Trophoblast cell (in vitro differentiated cells and primary cell): ENCODE data around the gene FAM217A.
A peak's percentile ranks its signal among the peaks of the same experiment; 100 is the strongest.

Source experiments
- DNase-seq, 2 donors: peaks; one replicate each; pipeline ENCODE4 v3.0.0-alpha.2; 2016
- H2AFZ ChIP-seq: 2 replicates; pipeline ENCODE4 v1.6.1; 2013; ENCODE audit warnings: low read length, moderate library complexity, mild to moderate bottlenecking; ENCODE audit not compliant: insufficient read depth, poor library complexity
- H2AK5ac ChIP-seq: 2 replicates; pipeline ENCODE4 v1.6.1; 2013; ENCODE audit warnings: mild to moderate bottlenecking, low read length
- H2BK120ac ChIP-seq: 2 replicates; pipeline ENCODE4 v1.6.1; 2013; ENCODE audit warnings: low read length, mild to moderate bottlenecking, moderate library complexity; ENCODE audit not compliant: insufficient read depth, poor library complexity
- H2BK12ac ChIP-seq: 2 replicates; pipeline ENCODE4 v1.6.1; 2013; ENCODE audit warnings: mild to moderate bottlenecking, low read length, moderate library complexity
- H2BK5ac ChIP-seq: 2 replicates; pipeline ENCODE4 v1.6.1; 2013; ENCODE audit warnings: low read length, low read depth, moderate library complexity, mild to moderate bottlenecking; ENCODE audit not compliant: poor library complexity
- H3K14ac ChIP-seq: 2 replicates; pipeline ENCODE4 v1.6.1; 2013; ENCODE audit warnings: mild to moderate bottlenecking, low read length
- H3K18ac ChIP-seq: 2 replicates; pipeline ENCODE4 v1.6.1; 2013; ENCODE audit warnings: mild to moderate bottlenecking, low read length
- H3K23ac ChIP-seq: 2 replicates; pipeline ENCODE4 v1.6.1; 2013; ENCODE audit warnings: low read length
- H3K27ac ChIP-seq: 2 replicates; pipeline ENCODE4 v1.5.1; 2013; ENCODE audit warnings: low read depth, mild to moderate bottlenecking, inconsistent platforms, low read length, moderate library complexity
- H3K27me3 ChIP-seq: 2 replicates; pipeline ENCODE4 v1.6.1; 2013; ENCODE audit warnings: inconsistent platforms, mild to moderate bottlenecking, low read length, moderate library complexity; ENCODE audit not compliant: insufficient read depth
- H3K36me3 ChIP-seq, 2 experiments: 1 replicate in 1 of 2; 2 replicates in 1 of 2; pipeline ENCODE4 v1.6.1; 2013; ENCODE audit warnings: low read length in 2 of 2, mild to moderate bottlenecking in 2 of 2, moderate library complexity in 1 of 2; ENCODE audit not compliant: insufficient read depth in 2 of 2, control insufficient read depth in 1 of 2
- H3K4ac ChIP-seq: 2 replicates; pipeline ENCODE4 v1.6.1; 2013; ENCODE audit warnings: low read depth, mild to moderate bottlenecking, low read length, moderate library complexity
- H3K4me1 ChIP-seq, 2 experiments: 1 replicate in 1 of 2; 2 replicates in 1 of 2; pipeline ENCODE4 v1.6.1; 2013; ENCODE audit warnings: low read length in 2 of 2, mild to moderate bottlenecking in 2 of 2, moderate library complexity in 1 of 2; ENCODE audit not compliant: insufficient read depth in 2 of 2, control insufficient read depth in 1 of 2
- H3K4me2 ChIP-seq: 2 replicates; pipeline ENCODE4 v1.6.1; 2013; ENCODE audit warnings: inconsistent platforms, mild to moderate bottlenecking, low read length, moderate library complexity
- H3K4me3 ChIP-seq: 2 replicates; pipeline ENCODE4 v1.5.1; 2013; ENCODE audit warnings: mild to moderate bottlenecking, low read depth, low read length, inconsistent platforms
- H3K79me1 ChIP-seq: one replicate; pipeline ENCODE4 v1.6.1; 2013; ENCODE audit warnings: low read length
- H3K79me2 ChIP-seq: 2 replicates; pipeline ENCODE4 v1.6.1; 2013; ENCODE audit warnings: low read length, mild to moderate bottlenecking; ENCODE audit not compliant: control insufficient read depth, insufficient read depth, poor library complexity
- H3K9ac ChIP-seq: 2 replicates; pipeline ENCODE4 v1.6.1; 2013; ENCODE audit warnings: mild to moderate bottlenecking, low read length
- H3K9me3 ChIP-seq: 2 replicates; pipeline ENCODE4 v1.6.1; 2013; ENCODE audit warnings: low read depth, mild to moderate bottlenecking, control low read depth, inconsistent platforms, low read length; ENCODE audit not compliant: insufficient read depth
- H4K12ac ChIP-seq: 2 replicates; pipeline ENCODE4 v1.6.1; 2013; ENCODE audit warnings: low read depth, mild to moderate bottlenecking, low read length, moderate library complexity
- H4K8ac ChIP-seq: 2 replicates; pipeline ENCODE4 v1.6.1; 2013; ENCODE audit warnings: low read depth, mild to moderate bottlenecking, low read length, moderate library complexity
- H4K91ac ChIP-seq: one replicate; pipeline ENCODE4 v1.6.1; 2013; ENCODE audit warnings: low read depth, mild to moderate bottlenecking, low read length, moderate library complexity
- WGBS: extraction: QIAGEN DNeasy Blood & Tissue Kit; methylation state at CpG from one replicate; pipeline ENCODE4 v1.1.7; 2013; ENCODE audit warnings: missing lambda C conversion rate; ENCODE audit not compliant: insufficient read length, insufficient coverage; ENCODE audit errors: extremely low coverage; 5-methylcytosine and 5-hydroxymethylcytosine counted together

Gene FAM217A

GRCh38 chr6:4025681-4026080 is 53.3 kb downstream of the FAM217A start:
- Histone ChIP-seq H2AK5ac (no peak overlapping the region), H3K9ac (no peak overlapping the region), H4K8ac (no peak overlapping the region), H2BK120ac (no peak overlapping the region), H3K4me3 (no peak overlapping the region), H3K14ac (no peak overlapping the region), H3K4me2 (no peak overlapping the region), H3K9me3 (no peaks in the 10 kb centered on the region), H3K79me2 (peaks cover 19% of the 10 kb centered on the region), H3K18ac (no peak overlapping the region), H4K91ac (no peak overlapping the region), H3K4me1 (peaks cover 0 to 4% of the 10 kb centered on the region in 2 experiments), H2AFZ (no peak overlapping the region), H3K23ac (no peak overlapping the region), H3K27me3 (no peaks in the 10 kb centered on the region), H3K36me3 (peaks cover 0 to 5% of the 10 kb centered on the region in 2 experiments), H3K79me1 (peaks cover 9% of the 10 kb centered on the region), H2BK5ac (no peak overlapping the region), H3K27ac (no peak overlapping the region), H4K12ac (no peak overlapping the region), H2BK12ac (no peak overlapping the region), H3K4ac (no peak overlapping the region)
- WGBS = no CpG with 5 or more reads among the region's 1 CpG
- no peak for DNase-seq

DNA sequence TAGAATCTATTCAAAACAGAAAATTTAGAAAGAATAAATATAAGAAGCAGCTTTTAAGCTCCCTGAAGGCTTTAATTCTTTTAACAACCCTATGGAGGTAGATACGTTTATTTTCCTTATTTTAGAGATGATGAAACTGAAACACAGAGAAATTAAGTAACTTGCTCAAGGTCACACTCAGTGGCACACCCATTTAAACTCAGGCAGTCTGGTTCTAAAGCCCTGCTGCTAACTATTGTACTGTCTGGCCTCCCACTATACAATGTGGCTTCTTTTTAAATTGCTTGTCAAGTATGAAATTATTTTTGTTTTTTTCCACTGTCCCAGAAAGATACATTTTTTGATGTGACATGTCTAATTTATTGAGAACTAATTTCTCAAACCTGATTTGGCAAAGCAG is 55.7 kb downstream of the FAM217A start:
- Histone ChIP-seq H3K27me3 (no peaks in the 10 kb centered on the region), H3K4me1 (peaks cover 0 to 8% of the 10 kb centered on the region in 2 experiments), H3K4ac (peak overlapping the region; percentile 86), H3K14ac (no peak overlapping the region), H3K23ac (no peak overlapping the region), H2BK120ac (no peak overlapping the region), H3K79me2 (peaks cover 19% of the 10 kb centered on the region), H4K8ac (no peak overlapping the region), H3K79me1 (peaks cover 15% of the 10 kb centered on the region), H4K91ac (no peak overlapping the region), H3K9ac (no peak overlapping the region), H3K9me3 (no peaks in the 10 kb centered on the region), H3K18ac (no peak overlapping the region), H2AFZ (no peak overlapping the region), H3K36me3 (peaks cover 0 to 5% of the 10 kb centered on the region in 2 experiments), H2BK12ac (no peak overlapping the region), H2BK5ac (no peak overlapping the region), H4K12ac (no peak overlapping the region), H3K4me3 (no peak overlapping the region), H3K4me2 (no peak overlapping the region), H3K27ac (no peak overlapping the region), H2AK5ac (no peak overlapping the region)
- WGBS = no CpG with 5 or more reads among the region's 1 CpG
- no peak for DNase-seq

GRCh38 chr6:4021854-4022695 is 56.9 kb downstream of the FAM217A start:
- peak overlapping the region; percentile 45 for H2AK5ac ChIP-seq
- no peak overlapping the region for H3K23ac ChIP-seq
- peak overlapping the region; percentile 99 for H3K4ac ChIP-seq
- H4K12ac ChIP-seq = peak overlapping the region; percentile 97
- H3K4me1 ChIP-seq = peaks cover 0 to 8% of the 10 kb centered on the region in 2 experiments
- H3K79me2 ChIP-seq = peaks cover 19% of the 10 kb centered on the region
- peak overlapping the region; percentile 94 for H3K9ac ChIP-seq
- H2AFZ ChIP-seq = peak overlapping the region; percentile 82
- H3K14ac ChIP-seq = peak overlapping the region; percentile 91
- H3K27ac ChIP-seq = peak overlapping the region; percentile 91
- peak overlapping the region; percentile 95 for H4K91ac ChIP-seq
- peak overlapping the region; percentile 96 for H4K8ac ChIP-seq
- H3K79me1 ChIP-seq = peaks cover 20% of the 10 kb centered on the region
- H3K9me3 ChIP-seq = no peaks in the 10 kb centered on the region
- H3K18ac ChIP-seq = peak overlapping the region; percentile 96
- DNase-seq = peak in 1 of 2 donors; percentile 30
- H3K36me3 ChIP-seq = peaks cover 0 to 5% of the 10 kb centered on the region in 2 experiments
- peak overlapping the region; percentile 89 for H2BK5ac ChIP-seq
- no CpG with 5 or more reads among the region's 15 CpGs for WGBS
- peak overlapping the region; percentile 97 for H2BK120ac ChIP-seq
- H2BK12ac ChIP-seq = peak overlapping the region; percentile 17
- H3K4me2 ChIP-seq = peak overlapping the region; percentile 74
- H3K4me3 ChIP-seq = peak overlapping the region; percentile 95
- H3K27me3 ChIP-seq = no peaks in the 10 kb centered on the region

DNA sequence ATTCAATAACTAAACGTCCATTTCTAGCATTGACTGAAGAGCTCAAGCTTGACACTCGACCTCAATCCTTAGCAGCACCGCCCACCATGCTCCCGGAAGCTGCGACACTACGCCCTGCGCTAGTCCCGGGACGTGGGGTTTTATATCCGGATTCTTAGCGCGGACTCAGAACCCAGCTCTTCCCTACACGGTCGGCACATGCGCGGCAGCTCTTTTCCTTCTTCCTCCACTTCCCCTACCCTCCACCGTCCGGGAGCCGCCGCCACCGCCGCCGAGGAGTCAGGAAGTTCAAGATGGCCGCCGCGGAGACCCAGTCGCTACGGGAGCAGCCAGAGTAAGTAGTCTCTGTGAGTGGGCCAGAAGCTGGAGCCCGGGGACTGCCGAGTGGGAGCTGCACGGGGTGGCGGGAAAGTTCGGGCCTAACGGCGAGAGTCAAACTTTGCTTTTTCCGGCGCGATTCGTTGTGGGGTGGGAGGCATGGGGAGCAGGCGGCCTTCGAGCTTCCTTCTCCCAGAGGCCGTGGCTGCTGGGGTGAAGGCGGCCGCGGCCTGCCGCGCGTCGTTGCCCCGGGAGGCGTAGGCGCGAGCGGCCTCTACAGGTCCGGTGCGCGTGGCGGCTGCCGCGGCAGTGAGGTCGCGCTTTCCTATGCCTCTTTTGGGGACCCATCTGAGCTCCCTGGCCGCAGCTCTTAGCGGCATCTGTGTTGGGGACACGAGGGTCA is 57.6 kb downstream of the FAM217A start:
- peak overlapping the region; percentile 45 for H2AK5ac ChIP-seq
- peaks cover 0 to 8% of the 10 kb centered on the region in 2 experiments for H3K4me1 ChIP-seq
- DNase-seq = peak; percentile 97 to 98
- peak overlapping the region; percentile 95 for H3K4me3 ChIP-seq
- H2AFZ ChIP-seq = peak overlapping the region; percentile 82
- H4K12ac ChIP-seq = peak overlapping the region; percentile 97
- peak overlapping the region; percentile 91 for H3K27ac ChIP-seq
- H2BK5ac ChIP-seq = peak overlapping the region; percentile 89
- H3K18ac ChIP-seq = peak overlapping the region; percentile 96
- H2BK120ac ChIP-seq = peak overlapping the region; percentile 97
- peaks cover 19% of the 10 kb centered on the region for H3K79me2 ChIP-seq
- peak overlapping the region; percentile 91 for H3K14ac ChIP-seq
- peak overlapping the region; percentile 96 for H4K8ac ChIP-seq
- H3K23ac ChIP-seq = no peak overlapping the region
- peak overlapping the region; percentile 83 for H3K4me2 ChIP-seq
- peaks cover 0 to 5% of the 10 kb centered on the region in 2 experiments for H3K36me3 ChIP-seq
- peaks cover 20% of the 10 kb centered on the region for H3K79me1 ChIP-seq
- H3K9ac ChIP-seq = peak overlapping the region; percentile 94
- H2BK12ac ChIP-seq = peak overlapping the region; percentile 17
- no peaks in the 10 kb centered on the region for H3K27me3 ChIP-seq
- no peaks in the 10 kb centered on the region for H3K9me3 ChIP-seq
- H3K4ac ChIP-seq = peak overlapping the region; percentile 99
- WGBS = no CpG with 5 or more reads among the region's 65 CpGs
- H4K91ac ChIP-seq = peak overlapping the region; percentile 95
